Activated naive CD8-positive, alpha-beta T cell treated with anti-CD3 and anti-CD28 coated beads, Interleukin-2, amount 10 ng/mL, durations not matched to agents 7 days and 5 days (primary cell): ENCODE measurements around the gene ADAP1. TPM values are rescaled to one million over a fixed set of nuclear protein-coding genes. Genes with fewer than 3 reads are reported as not detected.

ENCODE experiments used
- ATAC-seq: fragments of 150-1000 bp; cut with Tn5 transposase; one replicate; pipeline ENCODE4 v1.10.0; 2021; ENCODE audit warnings: low read depth, moderate library complexity
- POLR2A ChIA-PET: fragments of 350-600 bp; sonication (Branson Sonifier 250); formaldehyde crosslinking; loops from one replicate; lab custom pipeline; 2021; ENCODE audit warnings: antibody characterized with exemption; lab: Charles Lee
- DNase-seq: peaks from one replicate; pipeline ENCODE4 v3.0.0; 2021
- H3K27ac Mint-ChIP-seq: one replicate; pipeline ENCODE4 v1.8.0; 2022; ENCODE audit warnings: mild to moderate bottlenecking, mixed read lengths
- H3K27me3 Mint-ChIP-seq: one replicate; pipeline ENCODE4 v1.8.0; 2022; ENCODE audit warnings: mild to moderate bottlenecking, moderate library complexity, mixed read lengths
- H3K36me3 Mint-ChIP-seq: one replicate; pipeline ENCODE4 v1.8.0; 2021; ENCODE audit warnings: mild to moderate bottlenecking, mixed read lengths
- H3K4me1 Mint-ChIP-seq: one replicate; pipeline ENCODE4 v1.8.0; 2021; ENCODE audit warnings: mixed read lengths
- H3K4me3 Mint-ChIP-seq: one replicate; pipeline ENCODE4 v1.8.0; 2022; ENCODE audit warnings: mild to moderate bottlenecking, moderate library complexity, mixed read lengths
- H3K9me3 Mint-ChIP-seq: one replicate; pipeline ENCODE4 v1.8.0; 2021; ENCODE audit warnings: mixed read lengths
- total RNA-seq, 2 experiments: library from RNA; stranded (reverse); gene quantifications; one replicate each; pipeline ENCODE4 v1.2.3, GENCODE V29; 2021

Gene ADAP1
- total RNA-seq, 2 experiments from 2014 or later, result 25.0 to 29.8 TPM

DNA sequence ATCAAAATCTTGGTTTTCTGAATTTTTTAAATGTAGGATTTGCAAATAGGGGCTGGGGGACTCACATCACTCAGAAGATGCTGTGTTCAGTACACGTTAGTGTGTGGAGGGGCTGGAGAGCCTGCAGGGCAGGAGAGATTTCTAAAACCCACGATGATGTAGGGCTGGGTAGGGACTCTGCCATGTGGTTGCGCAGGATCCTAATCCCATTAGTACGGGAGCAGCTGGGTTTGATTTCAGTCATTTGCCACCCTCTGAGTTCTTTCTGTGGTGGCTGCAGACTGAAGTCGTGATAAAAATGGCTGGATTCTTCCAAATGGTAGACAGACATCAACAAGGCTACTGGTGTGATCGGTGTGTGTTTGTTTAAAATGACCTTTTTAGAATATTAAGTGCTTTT lies 92.3 kb downstream of the ADAP1 start:
- DNase-seq, result no peak
- POLR2A ChIA-PET, result no interaction called here
- ATAC-seq, result no peak
- Mint-ChIP-seq H3K4me1 (no peaks in the 10 kb centered on the region), H3K27ac (no peak overlapping the region), H3K27me3 (no peaks in the 10 kb centered on the region), H3K9me3 (no peaks in the 10 kb centered on the region), H3K4me3 (no peak overlapping the region), H3K36me3 (peaks cover 17% of the 10 kb centered on the region)

DNA sequence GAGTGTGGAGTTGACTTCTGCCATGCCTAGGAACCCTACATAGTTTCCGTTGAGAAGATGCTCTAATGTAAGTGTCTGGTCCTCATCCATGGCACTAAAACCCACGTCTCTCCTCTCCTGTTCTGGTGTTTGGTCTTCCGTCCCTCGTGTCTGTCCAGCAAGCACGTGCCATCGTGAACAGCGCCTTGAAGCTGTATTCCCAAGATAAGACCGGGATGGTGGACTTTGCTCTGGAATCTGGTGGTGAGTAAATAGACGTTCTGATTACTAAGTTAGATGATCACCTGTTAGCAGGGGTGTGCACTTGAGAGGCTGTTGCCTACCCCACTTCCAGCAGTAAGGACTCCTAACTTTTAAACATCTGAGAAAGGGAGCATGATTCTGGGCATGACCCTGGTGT lies 93.3 kb downstream of the ADAP1 start:
- DNase-seq (no peak), ATAC-seq (no peak)
- POLR2A ChIA-PET, result no interaction called here
- H3K4me1 Mint-ChIP-seq, result no peaks in the 10 kb centered on the region
- no peaks in the 10 kb centered on the region for H3K9me3 Mint-ChIP-seq
- peaks cover 14% of the 10 kb centered on the region for H3K36me3 Mint-ChIP-seq
- H3K4me3 Mint-ChIP-seq, result no peak overlapping the region
- H3K27me3 Mint-ChIP-seq, result no peaks in the 10 kb centered on the region
- H3K27ac Mint-ChIP-seq, result no peak overlapping the region

DNA sequence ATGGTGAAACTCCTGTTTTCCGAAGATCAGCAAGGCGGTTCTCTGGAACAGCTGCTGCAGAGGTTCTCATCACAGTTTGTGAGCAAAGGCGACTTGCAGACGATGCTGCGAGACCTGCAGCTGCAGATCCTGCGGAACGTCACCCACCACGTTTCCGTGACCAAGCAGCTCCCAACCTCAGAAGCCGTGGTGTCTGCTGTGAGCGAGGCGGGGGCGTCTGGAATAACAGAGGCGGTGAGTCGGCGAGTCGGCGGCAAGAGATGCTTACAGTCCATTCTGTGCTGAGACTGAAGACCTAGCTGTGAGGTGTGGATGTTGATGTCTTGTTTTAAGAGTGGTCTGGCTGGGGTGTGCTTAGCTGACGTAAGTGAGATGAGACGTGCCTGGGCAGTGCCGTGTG lies 94.3 kb downstream of the ADAP1 start:
- H3K27me3 Mint-ChIP-seq, result no peaks in the 10 kb centered on the region
- H3K36me3 Mint-ChIP-seq, result peaks cover 13% of the 10 kb centered on the region
- no peaks in the 10 kb centered on the region for H3K9me3 Mint-ChIP-seq
- ATAC-seq, result no peak
- H3K27ac Mint-ChIP-seq, result no peak overlapping the region
- H3K4me3 Mint-ChIP-seq, result no peak overlapping the region
- no peaks in the 10 kb centered on the region for H3K4me1 Mint-ChIP-seq
- POLR2A ChIA-PET, result no interaction called here
- no peak for DNase-seq

DNA sequence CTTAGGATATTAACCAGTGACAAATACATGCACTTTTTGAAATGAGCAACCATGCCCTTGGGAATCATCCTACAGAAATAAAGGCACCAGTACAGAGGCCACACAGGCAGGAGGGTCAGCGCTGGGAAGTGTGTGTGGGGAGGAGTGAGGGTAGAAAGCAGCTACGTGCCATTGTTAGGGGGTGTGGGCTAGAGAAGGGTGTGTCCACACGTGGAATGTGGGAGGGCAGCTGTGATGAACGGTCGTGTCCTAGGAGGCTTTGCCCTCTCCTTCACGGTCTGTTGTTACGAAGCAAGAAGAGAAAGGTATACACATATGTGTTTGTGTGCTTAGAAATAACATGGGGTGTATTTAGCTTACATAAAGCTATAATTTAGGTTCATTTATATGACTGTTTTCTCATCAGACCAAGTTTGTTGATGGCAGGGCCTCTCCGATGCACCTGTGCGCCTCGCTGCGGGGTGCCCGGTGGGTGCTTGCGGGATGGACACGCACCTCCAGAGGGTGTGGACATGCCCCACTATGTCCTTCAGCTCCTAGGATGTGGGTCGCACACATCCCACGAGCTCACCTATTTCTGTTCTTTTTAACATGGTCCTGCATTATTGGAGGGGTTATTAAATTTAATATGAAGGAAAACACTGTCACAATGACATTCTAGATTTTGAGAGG lies 95.0 kb downstream of the ADAP1 start:
- POLR2A ChIA-PET, result no interaction called here
- Mint-ChIP-seq H3K9me3 (no peaks in the 10 kb centered on the region), H3K4me1 (no peaks in the 10 kb centered on the region), H3K36me3 (peaks cover 10% of the 10 kb centered on the region), H3K27me3 (no peaks in the 10 kb centered on the region), H3K4me3 (no peak overlapping the region), H3K27ac (no peak overlapping the region)
- ATAC-seq (no peak), DNase-seq (no peak)

DNA sequence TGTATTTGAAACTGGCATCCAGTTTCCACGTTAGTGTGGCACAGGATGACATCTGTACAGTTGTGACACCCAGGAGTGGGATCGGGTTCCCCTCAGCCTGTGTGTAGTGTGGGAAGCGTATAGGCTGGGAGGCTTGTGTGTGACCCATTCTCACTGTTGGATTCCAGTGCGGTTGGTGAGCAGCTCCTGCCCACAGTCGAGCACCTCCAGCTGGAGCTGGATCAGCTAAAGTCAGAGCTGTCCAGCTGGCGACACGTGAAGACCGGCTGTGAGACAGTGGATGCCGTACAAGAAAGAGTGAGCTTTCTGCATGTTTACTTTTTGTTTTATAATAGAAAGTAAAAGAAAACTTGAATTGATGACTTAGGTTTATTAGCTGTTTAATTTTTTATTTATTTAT lies 96.8 kb downstream of the ADAP1 start:
- POLR2A ChIA-PET, result no interaction called here
- ATAC-seq (no peak), DNase-seq (no peak)
- peaks cover 10% of the 10 kb centered on the region for H3K36me3 Mint-ChIP-seq
- H3K4me1 Mint-ChIP-seq, result no peaks in the 10 kb centered on the region
- no peak overlapping the region for H3K4me3 Mint-ChIP-seq
- no peaks in the 10 kb centered on the region for H3K9me3 Mint-ChIP-seq
- no peaks in the 10 kb centered on the region for H3K27me3 Mint-ChIP-seq
- H3K27ac Mint-ChIP-seq, result no peak overlapping the region

DNA sequence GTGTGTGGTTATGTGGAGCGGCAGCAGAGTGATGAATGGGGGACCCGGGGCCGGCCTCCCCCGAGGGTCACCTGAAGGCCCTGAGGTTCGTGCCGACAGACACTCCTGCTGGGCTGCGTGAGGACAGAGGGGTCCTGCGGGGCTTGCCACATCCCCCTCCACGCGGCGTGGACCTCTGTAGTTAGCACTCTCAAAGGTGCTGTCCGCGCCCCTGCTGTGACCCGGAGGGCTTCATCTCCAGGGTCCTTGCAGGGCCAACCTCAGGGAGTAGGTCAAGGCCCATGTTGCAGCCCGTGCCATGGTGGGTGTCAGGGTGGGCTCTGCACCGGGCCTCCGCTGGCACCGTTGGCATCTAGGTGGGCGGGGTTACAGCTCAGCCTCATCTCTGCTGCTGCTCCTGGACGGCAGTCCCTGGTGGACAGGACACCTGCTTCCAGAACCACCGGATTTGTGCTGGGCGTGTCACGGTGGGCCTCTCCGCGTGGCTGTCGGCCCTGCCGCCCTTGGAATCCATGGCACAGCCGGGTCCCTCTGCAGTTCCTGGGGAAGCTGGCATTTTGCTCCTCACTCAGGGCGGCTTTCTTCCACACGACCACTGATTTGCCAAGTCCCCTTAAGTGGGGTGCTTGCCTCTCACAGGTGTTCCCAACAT lies 97.9 kb downstream of the ADAP1 start:
- ATAC-seq (no peak), DNase-seq (no peak)
- H3K4me3 Mint-ChIP-seq, result no peak overlapping the region
- H3K9me3 Mint-ChIP-seq, result no peaks in the 10 kb centered on the region
- H3K27ac Mint-ChIP-seq, result no peak overlapping the region
- POLR2A ChIA-PET, result no interaction called here
- H3K36me3 Mint-ChIP-seq, result peaks cover 8% of the 10 kb centered on the region
- H3K27me3 Mint-ChIP-seq, result no peaks in the 10 kb centered on the region
- no peaks in the 10 kb centered on the region for H3K4me1 Mint-ChIP-seq

DNA sequence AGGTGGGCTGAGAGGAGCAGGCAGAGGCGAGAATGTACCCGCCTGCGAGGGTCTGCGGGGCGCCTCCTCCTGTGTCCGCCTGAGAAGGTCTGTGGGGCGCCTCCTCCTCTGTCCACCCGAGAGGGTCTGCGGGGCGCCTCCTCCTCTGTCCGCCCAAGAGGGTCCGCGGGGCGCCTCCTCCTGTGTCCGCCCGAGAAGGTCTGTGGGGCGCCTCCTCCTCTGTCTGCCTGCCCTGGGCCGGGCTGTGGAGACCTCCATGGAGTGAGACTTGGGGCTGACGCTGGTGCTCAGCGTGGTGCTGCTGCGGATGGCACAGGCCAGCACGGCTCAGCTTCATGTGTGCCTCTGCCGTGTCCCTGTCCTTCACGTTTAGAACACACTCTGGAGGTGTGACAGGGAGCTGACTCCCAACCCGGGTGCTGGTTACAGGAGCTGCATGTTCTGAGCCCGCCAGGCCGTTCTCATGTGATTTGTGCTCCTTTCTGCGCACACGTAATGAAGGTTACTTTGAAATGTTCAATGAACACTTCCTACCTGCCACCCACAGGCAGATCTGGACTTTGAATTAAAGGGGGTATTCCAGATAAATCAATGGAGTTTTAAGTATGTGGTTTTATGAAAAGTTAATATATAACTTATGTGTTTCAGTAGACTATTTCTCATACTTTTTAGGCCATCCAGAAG lies 98.7 kb downstream of the ADAP1 start:
- Mint-ChIP-seq H3K4me1 (no peaks in the 10 kb centered on the region), H3K9me3 (no peaks in the 10 kb centered on the region), H3K27me3 (no peaks in the 10 kb centered on the region), H3K4me3 (no peak overlapping the region), H3K27ac (no peak overlapping the region), H3K36me3 (peaks cover 5% of the 10 kb centered on the region)
- DNase-seq (no peak), ATAC-seq (no peak)
- POLR2A ChIA-PET, result no interaction called here

DNA sequence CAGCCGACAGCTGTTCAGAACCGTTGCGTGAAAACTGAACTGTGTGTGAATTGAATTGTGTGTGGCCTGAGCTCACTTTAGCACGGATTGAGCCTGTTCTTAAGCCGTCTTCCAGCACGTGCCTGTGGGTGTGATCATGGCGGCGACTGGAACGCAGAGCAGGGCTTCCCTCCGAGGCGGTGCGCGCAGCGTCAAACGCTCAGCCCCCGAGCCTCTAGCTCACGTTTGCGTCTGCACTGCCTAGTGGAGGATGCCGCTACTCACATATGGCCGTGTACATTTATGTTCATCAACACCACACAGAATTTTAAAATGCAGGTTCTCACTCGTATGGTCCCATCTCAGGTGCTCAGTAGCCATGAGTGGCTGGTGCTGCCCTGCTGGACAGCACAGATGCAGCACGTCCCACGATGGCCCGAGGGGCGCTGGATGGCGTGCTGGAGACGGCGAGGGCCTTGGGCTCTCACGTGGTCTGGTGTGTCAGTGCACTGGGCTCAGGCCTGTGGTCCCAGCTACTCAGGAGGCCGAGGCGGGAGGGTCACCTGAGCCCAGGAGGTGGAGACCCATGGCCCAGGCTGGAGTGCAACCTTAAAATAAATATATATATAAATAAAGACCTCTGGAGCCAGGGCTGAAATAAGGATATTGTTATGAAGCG lies 100.2 kb downstream of the ADAP1 start:
- no peaks in the 10 kb centered on the region for H3K9me3 Mint-ChIP-seq
- no peaks in the 10 kb centered on the region for H3K27me3 Mint-ChIP-seq
- H3K4me1 Mint-ChIP-seq, result no peaks in the 10 kb centered on the region
- no peak for DNase-seq
- H3K27ac Mint-ChIP-seq, result no peak overlapping the region
- POLR2A ChIA-PET, result no interaction called here
- ATAC-seq, result no peak
- H3K4me3 Mint-ChIP-seq, result no peak overlapping the region
- peaks cover 5% of the 10 kb centered on the region for H3K36me3 Mint-ChIP-seq

DNA sequence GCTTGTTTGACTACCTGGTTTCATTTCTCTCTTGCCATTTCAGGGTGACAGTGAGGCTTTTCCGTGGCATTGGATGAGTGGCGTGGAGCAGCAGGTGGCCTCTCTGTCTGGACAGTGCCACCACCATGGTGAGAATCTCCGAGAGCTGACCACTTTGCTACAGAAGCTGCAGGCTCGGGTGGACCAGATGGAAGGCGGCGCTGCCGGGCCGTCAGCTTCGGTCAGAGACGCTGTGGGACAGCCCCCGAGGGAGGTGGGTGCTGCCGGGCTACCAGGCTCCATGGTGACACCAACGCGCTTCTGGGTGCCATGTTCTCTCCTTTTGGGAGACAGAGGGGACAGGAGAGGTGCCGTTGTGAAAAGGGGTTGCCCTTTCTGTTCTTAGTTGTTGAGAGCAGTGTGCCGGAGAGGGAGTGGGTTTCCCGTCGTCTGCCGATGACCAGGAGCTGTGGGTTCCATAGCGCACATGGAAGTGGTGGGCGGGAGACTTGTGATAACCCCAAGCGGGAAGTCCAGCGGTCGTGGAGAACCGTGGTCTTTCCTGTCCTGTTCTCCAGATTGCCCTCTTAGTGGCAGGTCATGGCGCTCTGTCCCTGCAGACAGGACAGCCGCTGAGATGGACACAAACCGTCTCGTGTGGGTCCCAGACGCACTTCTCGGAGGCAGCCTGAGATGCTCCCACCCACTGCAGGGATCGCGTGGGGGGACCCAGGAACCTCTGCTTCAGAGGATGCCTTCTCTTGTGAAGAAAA lies 100.9 kb downstream of the ADAP1 start:
- Mint-ChIP-seq H3K36me3 (peaks cover 10% of the 10 kb centered on the region), H3K9me3 (no peaks in the 10 kb centered on the region), H3K4me3 (no peak overlapping the region), H3K27me3 (no peaks in the 10 kb centered on the region), H3K4me1 (no peaks in the 10 kb centered on the region), H3K27ac (no peak overlapping the region)
- DNase-seq (no peak), ATAC-seq (no peak)
- POLR2A ChIA-PET, result no interaction called here

DNA sequence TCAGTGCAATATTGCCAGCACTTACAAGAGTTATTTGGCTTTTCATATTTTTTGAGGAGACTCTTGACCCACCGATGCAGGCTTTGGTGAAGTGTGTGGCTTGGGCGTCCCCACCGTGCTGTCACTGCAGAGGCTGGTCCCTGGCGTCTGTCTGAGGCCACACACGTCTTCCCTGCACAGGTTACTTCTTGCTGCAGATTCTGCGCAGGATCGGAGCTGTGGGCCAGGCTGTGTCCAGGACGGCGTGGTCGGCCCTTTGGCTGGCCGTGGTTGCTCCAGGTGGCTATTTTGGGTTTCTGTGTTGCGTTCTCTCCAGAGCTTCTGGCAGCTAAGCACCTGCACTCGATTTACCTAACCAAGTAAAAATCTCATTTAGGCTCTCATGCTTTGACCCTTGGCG lies 103.3 kb downstream of the ADAP1 start:
- H3K36me3 Mint-ChIP-seq, result peaks cover 15% of the 10 kb centered on the region
- ATAC-seq (no peak), DNase-seq (no peak)
- H3K27me3 Mint-ChIP-seq, result no peaks in the 10 kb centered on the region
- H3K4me3 Mint-ChIP-seq, result no peak overlapping the region
- POLR2A ChIA-PET, result no interaction called here
- no peaks in the 10 kb centered on the region for H3K4me1 Mint-ChIP-seq
- H3K9me3 Mint-ChIP-seq, result peaks cover 3% of the 10 kb centered on the region
- no peak overlapping the region for H3K27ac Mint-ChIP-seq

DNA sequence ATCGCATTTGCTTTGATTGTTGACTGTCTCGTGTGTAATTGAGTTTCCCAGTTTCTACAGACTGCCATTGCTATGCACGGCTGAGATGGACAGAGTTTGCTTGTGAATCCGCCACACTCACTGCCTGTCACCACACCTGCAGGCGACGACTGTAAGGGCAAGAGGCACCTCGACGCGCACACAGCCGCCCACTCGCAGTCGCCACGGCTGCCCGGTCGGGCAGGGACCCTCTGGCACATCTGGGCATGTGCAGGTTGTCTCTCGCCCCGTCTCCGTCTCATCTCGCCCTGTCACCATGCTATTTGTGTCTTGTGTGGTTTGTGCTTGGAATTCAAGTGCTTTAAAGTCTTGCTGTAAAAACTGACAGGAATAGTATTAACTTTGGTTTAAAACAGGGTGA lies 104.7 kb downstream of the ADAP1 start:
- H3K36me3 Mint-ChIP-seq, result peaks cover 15% of the 10 kb centered on the region
- H3K4me3 Mint-ChIP-seq, result no peak overlapping the region
- H3K9me3 Mint-ChIP-seq, result peaks cover 3% of the 10 kb centered on the region
- ATAC-seq (no peak), DNase-seq (no peak)
- H3K27me3 Mint-ChIP-seq, result no peaks in the 10 kb centered on the region
- POLR2A ChIA-PET, result no interaction called here
- H3K27ac Mint-ChIP-seq, result no peak overlapping the region
- H3K4me1 Mint-ChIP-seq, result no peaks in the 10 kb centered on the region

DNA sequence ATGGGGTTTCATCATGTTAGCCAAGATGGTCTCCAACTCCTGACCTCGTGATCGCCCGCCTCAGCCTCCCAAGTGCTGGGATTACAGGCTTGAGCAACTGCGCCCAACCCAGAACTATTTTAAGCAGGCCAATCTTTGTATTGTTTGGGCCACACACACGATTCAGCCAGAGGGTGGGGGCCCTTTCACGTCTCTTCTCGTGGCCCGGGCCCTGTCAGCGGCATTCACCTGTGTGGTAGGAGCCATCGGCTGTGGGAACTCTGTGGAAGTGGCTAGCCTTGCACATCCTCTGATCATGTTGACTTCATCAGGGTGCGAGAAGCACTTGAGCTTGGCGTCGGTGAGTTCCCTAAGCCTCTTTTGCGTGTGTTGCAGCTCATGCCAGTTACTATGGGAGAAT lies 105.3 kb downstream of the ADAP1 start:
- no peak for DNase-seq
- no peak for ATAC-seq
- peaks cover 3% of the 10 kb centered on the region for H3K9me3 Mint-ChIP-seq
- no peak overlapping the region for H3K27ac Mint-ChIP-seq
- H3K36me3 Mint-ChIP-seq, result peaks cover 15% of the 10 kb centered on the region
- no peak overlapping the region for H3K4me3 Mint-ChIP-seq
- no peaks in the 10 kb centered on the region for H3K4me1 Mint-ChIP-seq
- POLR2A ChIA-PET, result no interaction called here
- no peaks in the 10 kb centered on the region for H3K27me3 Mint-ChIP-seq
